ENCODE results near the gene RUBCN.
"Not testable (repeated sequence)": the region's sequence is repeated elsewhere in the genome, so short reads cannot be mapped to it uniquely, and the experiment has no call there.

DNA sequence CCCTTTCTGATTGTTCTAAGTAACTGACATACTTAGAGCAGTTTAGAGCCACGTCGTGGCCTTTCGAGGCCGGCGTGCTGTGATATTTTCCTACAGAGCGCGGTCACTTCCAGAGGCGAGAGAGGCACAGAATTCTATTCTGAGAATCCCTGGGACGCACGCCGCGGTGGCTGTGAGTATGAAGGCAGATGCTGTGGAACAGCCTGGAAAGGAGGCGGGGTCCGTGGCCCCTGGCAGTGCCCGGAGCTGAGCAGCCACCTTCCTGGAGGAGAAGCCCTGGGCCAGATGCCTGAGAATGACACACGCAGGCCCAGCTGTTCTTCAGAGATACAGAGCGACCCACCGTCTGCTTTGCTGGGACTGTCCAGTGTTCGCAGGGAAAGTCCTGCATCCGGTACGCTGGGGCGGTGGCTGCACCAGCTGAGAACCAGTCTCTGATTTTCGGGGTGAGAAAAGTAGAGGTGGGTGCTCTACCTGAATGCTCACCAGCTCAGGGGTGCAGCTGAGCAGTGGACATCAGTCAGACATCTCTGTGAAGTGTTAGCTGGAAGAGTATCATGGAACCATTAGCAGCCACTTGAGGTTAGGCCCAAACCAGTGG is 75.4 kb downstream of the RUBCN start:
- TF ChIP-seq EZH2 (IDR thresholded peaks at IDR 0.05; ENCODE audit: insufficient read depth, poor library complexity, severe bottlenecking); EZH2phosphoT487 (IDR thresholded peaks at IDR 0.05; ENCODE audit: insufficient read depth, low read depth): not testable (repeated sequence)
